KOPT-K1 (cell line): ENCODE results near the gene MDFIC2.

Source experiments
- H3K27ac ChIP-seq: fragments of 200-600 bp; sonication (generic); 2 replicates; pipeline ENCODE4 v1.5.1; 2016; ENCODE audit warnings: antibody characterized with exemption, mild to moderate bottlenecking, low read depth, low read length; ENCODE audit not compliant: poor library complexity, severe bottlenecking
- H3K36me3 ChIP-seq: fragments of 200-600 bp; sonication (generic); 2 replicates; pipeline ENCODE4 v1.5.1; 2017; ENCODE audit warnings: antibody characterized with exemption, mild to moderate bottlenecking, low read length, moderate library complexity; ENCODE audit not compliant: insufficient read depth
- H3K9me3 ChIP-seq: fragments of 200-600 bp; sonication (generic); 2 replicates; pipeline ENCODE4 v1.5.1; 2017; ENCODE audit warnings: antibody characterized with exemption, low read length, mild to moderate bottlenecking; ENCODE audit not compliant: insufficient read depth, poor library complexity, severe bottlenecking

The MDFIC2 gene

GRCh38 chr3:70177881-70178645 is 134.4 kb downstream of the MDFIC2 start:
- Histone ChIP-seq H3K36me3 (no peaks in the 10 kb centered on the region), H3K9me3 (no peaks in the 10 kb centered on the region), H3K27ac (no peak overlapping the region)

- no peaks in the 10 kb centered on the region for H3K36me3 ChIP-seq
- no peaks in the 10 kb centered on the region for H3K9me3 ChIP-seq
- H3K27ac ChIP-seq = no peak overlapping the region
Measured at GRCh38 chr3:70176224-70176623, 136.2 kb downstream of the MDFIC2 start.

GRCh38 chr3:70156808-70157207 is 155.6 kb downstream of the MDFIC2 start:
- Histone ChIP-seq H3K27ac (no peak overlapping the region), H3K36me3 (no peaks in the 10 kb centered on the region), H3K9me3 (no peaks in the 10 kb centered on the region)

GRCh38 chr3:70150599-70150998 is 161.8 kb downstream of the MDFIC2 start:
- Histone ChIP-seq H3K36me3 (no peaks in the 10 kb centered on the region), H3K27ac (no peak overlapping the region), H3K9me3 (no peaks in the 10 kb centered on the region)

- no peak overlapping the region for H3K27ac ChIP-seq
- no peaks in the 10 kb centered on the region for H3K36me3 ChIP-seq
- H3K9me3 ChIP-seq = no peaks in the 10 kb centered on the region
Measured at GRCh38 chr3:70149714-70150400, 162.6 kb downstream of the MDFIC2 start.
